ENCODE measurements around the gene EVC. TPM values are rescaled to one million over a fixed set of nuclear protein-coding genes. Genes with fewer than 3 reads are reported as not detected.
A peak's percentile ranks its signal among the peaks of the same experiment; 100 is the strongest.

EVC gene
- total and polyA plus RNA-seq, 2 of the 8 experiments (the other 6 are each of a cell fraction or from before 2014, with no cell fraction given) = 2.6 to 9.8 TPM

GRCh38 chr4:5750052-5750945 lies 39.3 kb downstream of the EVC start:
- Histone ChIP-seq H3K9me3 (ENCODE audit: insufficient read depth in 2 of 2, low read depth in 1 of 2, low read length in 1 of 2) (no peaks in the 10 kb centered on the region), H3K27ac (ENCODE audit: low read depth, low read length) (no peak overlapping the region), H3K56ac (replicated peaks; ENCODE audit: insufficient read length, low read depth, low read length) (no peak overlapping the region), H2BK120ac (replicated peaks; ENCODE audit: low read depth, low read length) (no peak overlapping the region), H3K4me2 (ENCODE audit: insufficient read depth in 1 of 2, low read depth in 2 of 2, low read length in 2 of 2) (no peak overlapping the region), H4K20me1 (replicated peaks in 1 of 2; ENCODE audit: control insufficient read depth in 1 of 2, insufficient read depth in 2 of 2, low read length in 2 of 2) (no peaks in the 10 kb centered on the region), H2AFZ (ENCODE audit: low read length) (no peak overlapping the region), H4K8ac (ENCODE audit: extremely low read depth, insufficient read depth, low read length) (no peak overlapping the region), H3K79me1 (ENCODE audit: low read depth, low read length) (no peaks in the 10 kb centered on the region), H4K5ac (ENCODE audit: insufficient read length, low read depth, low read length) (no peak overlapping the region), H2BK20ac (ENCODE audit: low read length) (no peak overlapping the region), H3K23me2 (ENCODE audit: low read depth, low read length) (peaks cover 4% of the 10 kb centered on the region; the same call in 1 of the 2 replicates), H4K91ac (replicated peaks; ENCODE audit: insufficient read length, low read length) (no peak overlapping the region), H3K79me2 (ENCODE audit: control insufficient read depth in 1 of 2, insufficient read depth in 2 of 2, low read length in 2 of 2) (no peaks in the 10 kb centered on the region), H3K14ac (ENCODE audit: insufficient read length) (no peak overlapping the region), H2AK5ac (ENCODE audit: low read depth, low read length) (no peak overlapping the region), H3K9ac (replicated peaks in 1 of 4; ENCODE audit: extremely low read depth in 1 of 4, low read depth in 3 of 4, low read length in 3 of 4) (no peak overlapping the region), H3K27me3 (replicated peaks in 1 of 4; ENCODE audit: control insufficient read depth in 3 of 4, extremely low read depth in 1 of 4, insufficient read depth in 3 of 4, low read length in 3 of 4) (peaks cover 0 to 2% (median 0%) of the 10 kb centered on the region in 4 experiments; a peak in 1 of 7 replicates), H3K18ac (ENCODE audit: extremely low read depth, low read length) (no peak overlapping the region), H3K4ac (replicated peaks; ENCODE audit: insufficient read length, low read depth, low read length) (no peak overlapping the region), H3K23ac (ENCODE audit: insufficient read length) (no peak overlapping the region), H3K4me1 (replicated peaks in 1 of 4; ENCODE audit: control insufficient read depth in 3 of 4, insufficient read depth in 4 of 4, low read length in 3 of 4) (peaks cover 0 to 22% (median 18%) of the 10 kb centered on the region in 4 experiments; a peak in 6 of 7 replicates), H2BK15ac (ENCODE audit: low read length) (no peak overlapping the region), H3K4me3 (ENCODE audit: extremely low read depth in 1 of 4, insufficient read depth in 2 of 4, low read depth in 3 of 4, low read length in 4 of 4) (no peak overlapping the region), H3K36me3 (ENCODE audit: control insufficient read depth in 2 of 4, insufficient read depth in 4 of 4, low read length in 3 of 4) (peaks cover 0 to 4% (median 2%) of the 10 kb centered on the region in 4 experiments; a peak in 2 of 8 replicates), H2BK5ac (ENCODE audit: low read depth, low read length) (0 out of 2 replicates have a peak overlapping the region, but pooled peaks have one; percentile 47), H2BK12ac (ENCODE audit: low read depth, low read length) (no peak overlapping the region)
- FAIRE-seq = no peak
- POLR2A ChIA-PET (ENCODE audit: partially characterized antibody) = interaction anchor here (0.6 to 0.8 kb wide), 2 partner anchors 15 to 41 kb away, joined by 3 read pairs; no protein-coding TSS in a partner anchor
- CTCF ChIA-PET (ENCODE audit: partially characterized antibody) = interaction anchor here (0.8 to 1.7 kb wide), 3 partner anchors 21 to 350 kb away, joined by 3 to 6 read pairs (median 3); no protein-coding TSS in a partner anchor
- 92% methylated on average over 10 of the region's 10 CpGs; no CpG with 5 or more reads in 1 of the 2 experiments for WGBS, 2 experiments (ENCODE audit: extremely low coverage in 1 of 2, insufficient coverage in 1 of 2, insufficient read length in 1 of 2, insufficient replicate concordance in 2 of 2, low coverage in 1 of 2, low lambda C conversion rate in 2 of 2, missing lambda C conversion rate in 1 of 2)
- peak in 1 of 2 experiments; percentile 24 for DNase-seq (ENCODE audit: low read depth in 1 of 2, low spot score in 2 of 2)
- TF ChIP-seq SAP30 (IDR thresholded peaks at IDR 0.05; ENCODE audit: insufficient read depth, insufficient replicate concordance, low read length) (no peak), POLR2A (IDR thresholded peaks at IDR 0.05; ENCODE audit: control extremely low read depth in 1 of 2, low read depth in 2 of 2, low read length in 2 of 2) (no peak), CEBPB (IDR thresholded peaks at IDR 0.05; ENCODE audit: low read depth, low read length) (no peak), RFX5 (IDR thresholded peaks at IDR 0.05; ENCODE audit: borderline replicate concordance, low read depth, low read length) (no peak), HDAC2 (IDR thresholded peaks at IDR 0.05; ENCODE audit: borderline replicate concordance in 1 of 2, low read depth in 2 of 2, low read length in 2 of 2) (no peak), GABPA (IDR thresholded peaks at IDR 0.05; ENCODE audit: borderline replicate concordance, insufficient read depth, low read length) (no peak), MAFK (IDR thresholded peaks at IDR 0.05; ENCODE audit: low read depth, low read length) (no peak), POU5F1 (IDR thresholded peaks at IDR 0.05; ENCODE audit: low read depth, low read length) (no peak), RAD21 (IDR thresholded peaks at IDR 0.05 in 1 of 2, conservative IDR thresholded peaks at IDR 0.05 in 1 of 2; ENCODE audit: low read depth in 2 of 2, low read length in 2 of 2) (no peak), ASH2L (IDR thresholded peaks at IDR 0.05; ENCODE audit: low read length) (no peak), KDM5A (IDR thresholded peaks at IDR 0.05; ENCODE audit: low read length) (no peak)

Measured in H1 (cell line).